ENCODE data around the gene WDR87. TPM values are rescaled to one million over a fixed set of nuclear protein-coding genes. Genes with fewer than 3 reads are reported as not detected.

The WDR87 gene
- polyA plus RNA-seq, 3 donors = not detected

- no peaks in the 10 kb centered on the region for H4K20me1 ChIP-seq (ENCODE audit: insufficient read depth, low read length)
- peaks cover 23 to 68% (median 39%) of the 10 kb centered on the region in 7 donors for H3K9me3 Mint-ChIP-seq
- H3K9me3 ChIP-seq (replicated peaks in 1 of 2; ENCODE audit: control insufficient read depth in 1 of 2, insufficient read depth in 1 of 2, low read length in 2 of 2) = peaks cover 12 to 44% of the 10 kb centered on the region in 2 donors
- H3K4me1 Mint-ChIP-seq = no peaks in the 10 kb centered on the region
- H3K4me3 Mint-ChIP-seq = no peak overlapping the region
- WGBS (ENCODE audit: insufficient coverage) = 93% methylated on average over 3 of the region's 5 CpGs
- H3K27ac Mint-ChIP-seq = no peak overlapping the region
- TF ChIP-seq CTCF (IDR thresholded peaks at IDR 0.05) = no peak
- H3K36me3 ChIP-seq (replicated peaks in 1 of 2; ENCODE audit: control insufficient read depth in 1 of 2, insufficient read depth in 2 of 2, low read length in 2 of 2) = no peaks in the 10 kb centered on the region
- no peak overlapping the region for H3K9ac ChIP-seq (ENCODE audit: insufficient read depth, low read length, poor library complexity, severe bottlenecking)
- no peaks in the 10 kb centered on the region for H3K27me3 ChIP-seq (ENCODE audit: control insufficient read depth in 2 of 2, insufficient read depth in 2 of 2, low read length in 2 of 2)
- H2AFZ ChIP-seq (ENCODE audit: insufficient read depth, low read depth, low read length, poor library complexity, severe bottlenecking) = no peak overlapping the region
- no peaks in the 10 kb centered on the region for H3K79me2 ChIP-seq (ENCODE audit: insufficient read depth, low read length)
- no peak overlapping the region for H3K27ac ChIP-seq (ENCODE audit: low read depth in 1 of 2, low read length in 2 of 2)
- H3K4me2 ChIP-seq (replicated peaks; ENCODE audit: extremely low read depth, low read length, poor library complexity, severe bottlenecking) = no peak overlapping the region
- intact Hi-C loops (cut with micrococcal nuclease) = no loop called here
- H3K4me3 ChIP-seq (replicated peaks in 1 of 3; ENCODE audit: low read depth in 2 of 3, low read length in 3 of 3) = no peak overlapping the region
- H3K4me1 ChIP-seq (ENCODE audit: control insufficient read depth in 1 of 2, insufficient read depth in 2 of 2, low read length in 2 of 2) = no peaks in the 10 kb centered on the region
- H3K27me3 Mint-ChIP-seq (ENCODE audit: low read depth in 3 of 3) = peaks cover 0 to 2% (median 1%) of the 10 kb centered on the region in 3 donors
- no peaks in the 10 kb centered on the region for H3K36me3 Mint-ChIP-seq
- no peak for DNase-seq
Measured at GRCh38 chr19:37872383-37872782, 34.0 kb downstream of the WDR87 start.

- Mint-ChIP-seq H3K27ac (no peak overlapping the region), H3K9me3 (peaks cover 25 to 60% (median 38%) of the 10 kb centered on the region in 7 donors), H3K36me3 (no peaks in the 10 kb centered on the region), H3K4me3 (no peak overlapping the region), H3K4me1 (no peaks in the 10 kb centered on the region), H3K27me3 (ENCODE audit: low read depth in 3 of 3) (peaks cover 0 to 3% (median 2%) of the 10 kb centered on the region in 3 donors)
- intact Hi-C loops (cut with micrococcal nuclease) = no loop called here
- TF ChIP-seq CTCF (IDR thresholded peaks at IDR 0.05) = no peak
- Histone ChIP-seq H3K27ac (ENCODE audit: low read depth in 1 of 2, low read length in 2 of 2) (no peak overlapping the region), H3K4me1 (ENCODE audit: control insufficient read depth in 1 of 2, insufficient read depth in 2 of 2, low read length in 2 of 2) (no peaks in the 10 kb centered on the region), H3K79me2 (ENCODE audit: insufficient read depth, low read length) (no peaks in the 10 kb centered on the region), H3K4me2 (replicated peaks; ENCODE audit: extremely low read depth, low read length, poor library complexity, severe bottlenecking) (no peak overlapping the region), H3K4me3 (replicated peaks in 1 of 3; ENCODE audit: low read depth in 2 of 3, low read length in 3 of 3) (no peak overlapping the region), H3K9ac (ENCODE audit: insufficient read depth, low read length, poor library complexity, severe bottlenecking) (no peak overlapping the region), H3K36me3 (replicated peaks in 1 of 2; ENCODE audit: control insufficient read depth in 1 of 2, insufficient read depth in 2 of 2, low read length in 2 of 2) (no peaks in the 10 kb centered on the region), H3K27me3 (ENCODE audit: control insufficient read depth in 2 of 2, insufficient read depth in 2 of 2, low read length in 2 of 2) (no peaks in the 10 kb centered on the region), H3K9me3 (replicated peaks in 1 of 2; ENCODE audit: control insufficient read depth in 1 of 2, insufficient read depth in 1 of 2, low read length in 2 of 2) (peaks cover 12 to 44% of the 10 kb centered on the region in 2 donors), H2AFZ (ENCODE audit: insufficient read depth, low read depth, low read length, poor library complexity, severe bottlenecking) (no peak overlapping the region), H4K20me1 (ENCODE audit: insufficient read depth, low read length) (no peaks in the 10 kb centered on the region)
- no peak for DNase-seq
- WGBS (ENCODE audit: insufficient coverage) = 74% methylated on average over 4 of the region's 4 CpGs
Measured at GRCh38 chr19:37869766-37870340, 36.5 kb downstream of the WDR87 start.

Measured in CD14-positive monocyte (primary cell).